ENCODE data around the gene RAP1GAP2. TPM values are rescaled to one million over a fixed set of nuclear protein-coding genes. Genes with fewer than 3 reads are reported as not detected.
"Not testable (repeated sequence)": the region's sequence is repeated elsewhere in the genome, so short reads cannot be mapped to it uniquely, and the experiment has no call there.

RAP1GAP2 gene
- total RNA-seq, 2 experiments from 2014 or later = 11.3 to 28.2 TPM

- TF ChIP-seq CTCF (conservative IDR thresholded peaks at IDR 0.05; ENCODE audit: low read length) = no peak
- no peak for TF ChIP-seq EZH2phosphoT487 (IDR thresholded peaks at IDR 0.05; ENCODE audit: borderline replicate concordance, low read depth, low read length)
- Histone ChIP-seq H3K27ac (ENCODE audit: low read depth, low read length, poor library complexity, severe bottlenecking) (no peak overlapping the region), H3K4me1 (ENCODE audit: insufficient read depth, low read length, poor library complexity, severe bottlenecking) (peaks cover 22% of the 10 kb centered on the region), H3K4me3 (ENCODE audit: low read depth, low read length, poor library complexity, severe bottlenecking) (no peak overlapping the region), H3K9me2 (ENCODE audit: insufficient read depth, low read length) (no peaks in the 10 kb centered on the region), H4K20me1 (ENCODE audit: insufficient read depth, low read length) (no peaks in the 10 kb centered on the region), H3K4me2 (ENCODE audit: low read length) (no peak overlapping the region), H2AFZ (ENCODE audit: low read length) (no peak overlapping the region), H3K9me3 (ENCODE audit: low read length) (no peaks in the 10 kb centered on the region), H3K79me2 (ENCODE audit: insufficient read depth, low read depth, low read length) (no peaks in the 10 kb centered on the region), H3K36me3 (ENCODE audit: insufficient read depth, low read length) (peaks cover 36% of the 10 kb centered on the region)
- ChIA-PET CTCF (ENCODE audit: unreplicated experiment) (no interaction called here), POLR2A (no interaction called here)
- no TSS peak for BruUV-seq (replicated peaks)
- no peak for DNase-seq (ENCODE audit: low spot score)
- intact Hi-C loops (cut with micrococcal nuclease; ENCODE audit: unreplicated experiment) = no loop called here
These were observed 189.1 kb downstream of the RAP1GAP2 start for GRCh38 chr17:2985318-2985717.

- H3K9me2 ChIP-seq (ENCODE audit: insufficient read depth, low read length) = no peaks in the 10 kb centered on the region
- POLR2A ChIA-PET = no interaction called here
- H3K4me1 ChIP-seq (ENCODE audit: insufficient read depth, low read length, poor library complexity, severe bottlenecking) = peaks cover 23% of the 10 kb centered on the region
- no peak overlapping the region for H3K4me3 ChIP-seq (ENCODE audit: low read depth, low read length, poor library complexity, severe bottlenecking)
- no peak overlapping the region for H3K27ac ChIP-seq (ENCODE audit: low read depth, low read length, poor library complexity, severe bottlenecking)
- TF ChIP-seq EZH2phosphoT487 (IDR thresholded peaks at IDR 0.05; ENCODE audit: borderline replicate concordance, low read depth, low read length) (no peak), CTCF (conservative IDR thresholded peaks at IDR 0.05; ENCODE audit: low read length) (no peak)
- H3K36me3 ChIP-seq (ENCODE audit: insufficient read depth, low read length) = peaks cover 20% of the 10 kb centered on the region
- intact Hi-C loops (cut with micrococcal nuclease; ENCODE audit: unreplicated experiment) = no loop called here
- H3K4me2 ChIP-seq (ENCODE audit: low read length) = no peak overlapping the region
- H3K79me2 ChIP-seq (ENCODE audit: insufficient read depth, low read depth, low read length) = no peaks in the 10 kb centered on the region
- H4K20me1 ChIP-seq (ENCODE audit: insufficient read depth, low read length) = no peaks in the 10 kb centered on the region
- H3K9me3 ChIP-seq (ENCODE audit: low read length) = no peaks in the 10 kb centered on the region
- BruUV-seq (replicated peaks) = no TSS peak
- H2AFZ ChIP-seq (ENCODE audit: low read length) = no peak overlapping the region
- no peak for DNase-seq (ENCODE audit: low spot score)
- CTCF ChIA-PET (ENCODE audit: unreplicated experiment) = no interaction called here
These were observed 190.7 kb downstream of the RAP1GAP2 start for GRCh38 chr17:2986925-2987324.

- H3K4me2 ChIP-seq (ENCODE audit: low read length) = peak overlapping the region; percentile 13
- H3K27ac ChIP-seq (ENCODE audit: low read depth, low read length, poor library complexity, severe bottlenecking); BruUV-seq (replicated peaks); CTCF ChIA-PET (ENCODE audit: unreplicated experiment); H4K20me1 ChIP-seq (ENCODE audit: insufficient read depth, low read length); intact Hi-C loops (cut with micrococcal nuclease; ENCODE audit: unreplicated experiment); H3K79me2 ChIP-seq (ENCODE audit: insufficient read depth, low read depth, low read length); H3K9me2 ChIP-seq (ENCODE audit: insufficient read depth, low read length); DNase-seq (ENCODE audit: low spot score); H3K4me3 ChIP-seq (ENCODE audit: low read depth, low read length, poor library complexity, severe bottlenecking); H3K9me3 ChIP-seq (ENCODE audit: low read length): not testable (repeated sequence)
- peak overlapping the region; percentile 70; the same call in 1 of the 2 replicates for H2AFZ ChIP-seq (ENCODE audit: low read length)
- H3K36me3 ChIP-seq (ENCODE audit: insufficient read depth, low read length) = peaks cover 20% of the 10 kb centered on the region; the same call in 1 of the 2 replicates
- H3K4me1 ChIP-seq (ENCODE audit: insufficient read depth, low read length, poor library complexity, severe bottlenecking) = peaks cover 23% of the 10 kb centered on the region
- POLR2A ChIA-PET = interaction anchor here (1.0 kb wide), 1 partner anchor 19 kb away, joined by 5 read pairs; no protein-coding TSS in a partner anchor
These were observed 193.2 kb downstream of the RAP1GAP2 start for GRCh38 chr17:2989396-2989795.
